GM12801 (cell line): ENCODE results near the gene AKR1A1.

Experiments
- TF ChIP-seq, protein P1 (sequence below): IDR thresholded peaks from one replicate; pipeline ENCODE4 v1.5.1; 2011; ENCODE audit warnings: control low read depth; ENCODE audit not compliant: insufficient read length; ENCODE audit errors: extremely low read depth

Gene AKR1A1

DNA sequence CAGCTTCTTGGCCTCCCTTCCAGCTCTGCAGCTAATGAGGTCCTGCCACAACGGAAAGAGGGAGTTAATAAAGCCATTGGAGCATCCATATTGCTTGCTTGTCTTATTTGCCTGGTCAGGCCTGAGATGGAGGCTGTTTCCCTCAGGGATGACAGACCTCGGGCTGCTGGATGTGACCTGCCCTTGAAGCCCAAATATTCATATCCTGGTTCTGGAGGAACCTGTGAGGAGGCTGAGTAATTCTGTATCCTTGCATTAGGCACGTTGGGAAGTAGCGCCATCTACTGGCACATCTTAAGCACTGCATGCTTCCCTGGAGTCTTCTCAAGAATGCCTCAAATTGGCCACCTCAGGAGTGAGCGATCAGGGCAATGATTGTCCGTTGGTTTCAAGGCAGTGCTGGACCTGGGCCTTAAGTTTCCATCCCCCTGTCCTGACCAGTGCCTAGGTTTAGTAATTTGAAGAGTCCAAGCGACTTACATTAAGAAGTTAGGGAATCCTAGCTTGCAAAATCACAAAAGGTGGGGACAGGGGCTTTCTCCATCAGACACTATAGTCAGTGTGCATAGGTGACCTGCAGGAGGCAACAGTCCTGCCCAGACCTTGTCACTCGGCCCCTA lies 19.4 kb downstream of the AKR1A1 start:
- TF ChIP-seq, protein P1, sequence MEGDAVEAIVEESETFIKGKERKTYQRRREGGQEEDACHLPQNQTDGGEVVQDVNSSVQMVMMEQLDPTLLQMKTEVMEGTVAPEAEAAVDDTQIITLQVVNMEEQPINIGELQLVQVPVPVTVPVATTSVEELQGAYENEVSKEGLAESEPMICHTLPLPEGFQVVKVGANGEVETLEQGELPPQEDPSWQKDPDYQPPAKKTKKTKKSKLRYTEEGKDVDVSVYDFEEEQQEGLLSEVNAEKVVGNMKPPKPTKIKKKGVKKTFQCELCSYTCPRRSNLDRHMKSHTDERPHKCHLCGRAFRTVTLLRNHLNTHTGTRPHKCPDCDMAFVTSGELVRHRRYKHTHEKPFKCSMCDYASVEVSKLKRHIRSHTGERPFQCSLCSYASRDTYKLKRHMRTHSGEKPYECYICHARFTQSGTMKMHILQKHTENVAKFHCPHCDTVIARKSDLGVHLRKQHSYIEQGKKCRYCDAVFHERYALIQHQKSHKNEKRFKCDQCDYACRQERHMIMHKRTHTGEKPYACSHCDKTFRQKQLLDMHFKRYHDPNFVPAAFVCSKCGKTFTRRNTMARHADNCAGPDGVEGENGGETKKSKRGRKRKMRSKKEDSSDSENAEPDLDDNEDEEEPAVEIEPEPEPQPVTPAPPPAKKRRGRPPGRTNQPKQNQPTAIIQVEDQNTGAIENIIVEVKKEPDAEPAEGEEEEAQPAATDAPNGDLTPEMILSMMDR: peak; percentile 99

DNA sequence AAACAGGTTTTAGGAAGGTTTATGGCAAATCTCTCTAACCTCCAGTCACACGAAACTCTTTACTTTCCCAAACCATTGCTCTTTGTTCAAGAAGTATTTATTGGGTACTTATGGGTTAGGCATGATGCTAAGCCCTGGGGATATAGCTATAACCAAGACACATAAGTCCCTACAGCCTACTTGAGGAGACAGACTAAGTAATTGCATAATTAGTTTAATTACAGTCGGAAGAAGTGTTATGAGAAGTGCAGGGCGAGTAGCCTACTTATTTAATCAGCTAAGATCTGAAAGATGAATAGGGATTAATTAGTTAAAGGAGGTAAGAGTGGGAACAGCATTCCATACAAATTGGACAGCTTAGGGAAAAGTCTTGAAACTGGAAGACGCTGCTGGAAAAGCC lies 20.0 kb downstream of the AKR1A1 start:
- TF ChIP-seq, protein P1: no peak

DNA sequence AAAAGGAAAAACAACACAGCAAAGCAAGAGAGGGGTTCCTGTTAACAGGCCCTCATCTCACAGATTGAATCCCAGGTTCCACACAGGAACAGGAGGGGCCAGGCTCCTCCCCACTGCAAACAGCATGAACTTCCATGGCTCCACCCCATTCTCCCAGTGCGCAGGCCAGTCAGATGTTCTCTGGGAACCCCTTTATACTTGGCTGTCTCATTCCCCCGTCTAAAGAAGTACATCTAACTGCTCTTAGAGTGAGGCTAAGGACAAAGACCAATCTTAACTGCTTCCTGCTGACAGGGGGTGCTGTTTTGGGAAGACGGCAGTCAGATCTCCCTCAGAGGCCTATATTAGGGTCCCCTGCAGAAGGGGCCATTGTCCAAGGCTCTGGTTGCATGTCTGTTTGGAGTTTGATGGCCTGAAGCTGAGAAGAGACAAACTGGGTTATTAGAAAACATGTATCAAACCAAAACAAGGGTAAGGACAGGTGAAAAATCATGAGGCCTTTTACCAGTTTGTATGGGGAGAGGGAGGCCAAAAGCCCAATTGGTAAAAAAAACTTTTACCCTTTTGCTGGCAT lies 22.7 kb downstream of the AKR1A1 start:
- TF ChIP-seq, protein P1: no peak

DNA sequence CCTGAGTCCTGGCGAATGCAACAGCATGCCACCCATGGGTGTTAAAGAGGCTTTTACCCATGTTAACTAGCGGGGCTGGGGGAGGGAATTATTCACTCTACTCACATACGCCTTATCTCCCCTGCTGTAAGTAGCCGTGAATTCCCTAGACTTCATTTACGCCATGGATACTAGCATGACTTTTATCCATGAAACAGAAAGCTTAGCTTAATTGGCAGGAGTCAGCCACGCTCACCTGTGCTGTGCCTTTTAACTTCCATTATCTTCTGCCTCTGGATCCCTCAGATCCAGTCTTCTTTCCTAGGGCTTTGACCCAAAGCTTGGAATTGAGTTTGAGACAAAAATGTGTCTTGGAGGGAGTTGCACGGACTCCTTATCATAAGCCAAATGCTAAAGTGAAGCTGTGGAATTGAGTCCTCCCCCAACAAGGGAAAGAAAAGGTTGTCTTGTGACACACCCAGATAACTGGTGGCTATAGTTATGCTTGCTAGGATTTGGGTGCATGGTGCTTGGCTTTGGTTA lies 23.5 kb downstream of the AKR1A1 start:
- TF ChIP-seq, protein P1: no peak

DNA sequence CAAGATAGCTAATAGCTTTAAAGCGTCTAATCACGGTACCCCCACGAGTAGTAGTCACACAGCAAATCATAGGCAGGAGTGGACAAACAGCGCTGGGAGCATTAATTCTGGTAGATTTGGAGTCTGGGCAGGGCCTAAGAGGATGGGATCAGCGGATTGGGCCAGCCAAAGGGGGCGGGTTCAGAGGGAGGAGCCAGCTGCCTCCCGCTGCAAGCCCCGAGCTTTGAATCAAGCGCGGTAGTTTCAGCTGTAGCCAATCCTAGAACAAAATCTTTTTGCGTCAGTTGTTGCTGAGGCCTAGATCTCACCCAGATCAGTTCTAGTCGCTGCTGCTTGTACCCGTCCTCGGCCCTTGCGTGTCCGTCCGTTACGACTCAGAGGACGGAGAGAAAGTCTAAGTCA lies 32.6 kb downstream of the AKR1A1 start:
- TF ChIP-seq, protein P1: no peak

DNA sequence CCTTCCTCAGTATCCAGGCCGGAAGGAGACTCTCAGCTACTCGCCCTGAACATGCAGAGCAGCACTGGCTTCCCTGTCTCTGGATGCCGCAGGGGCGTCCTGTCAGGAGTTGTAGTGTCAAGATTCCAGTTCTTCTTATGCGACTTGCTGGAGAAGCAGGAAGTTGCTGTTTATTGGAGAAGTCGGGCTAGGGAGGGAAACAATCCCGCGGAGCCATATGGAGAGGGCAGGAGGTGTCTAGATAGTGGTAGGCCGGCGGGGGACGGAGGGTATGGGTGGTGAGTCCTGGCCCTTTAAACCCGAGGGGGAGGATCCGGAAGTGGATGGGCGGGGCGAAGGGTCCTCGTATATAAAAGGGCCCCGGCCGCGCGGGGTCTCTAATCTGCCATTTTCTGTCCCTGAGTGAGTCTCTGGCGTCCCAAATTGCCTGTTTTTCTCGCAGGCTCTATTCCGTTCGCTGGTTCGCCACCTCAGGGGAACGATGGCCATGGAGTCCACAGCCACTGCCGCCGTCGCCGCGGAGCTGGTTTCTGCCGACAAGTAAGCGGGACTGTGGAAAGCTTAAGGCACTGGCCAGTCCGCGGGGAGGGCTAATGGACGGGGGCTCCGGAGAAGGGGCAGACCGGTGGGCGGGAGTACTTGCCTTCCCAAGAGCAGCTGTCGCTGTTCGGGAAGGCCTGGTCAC lies 33.2 kb downstream of the AKR1A1 start, which contains the start of gene NASP:
TSS of gene NASP (plus strand) at position 376 of the 685 bp plus-strand sequence. CDS start at position 482, 106 bp downstream.
- TF ChIP-seq, protein P1: no peak

DNA sequence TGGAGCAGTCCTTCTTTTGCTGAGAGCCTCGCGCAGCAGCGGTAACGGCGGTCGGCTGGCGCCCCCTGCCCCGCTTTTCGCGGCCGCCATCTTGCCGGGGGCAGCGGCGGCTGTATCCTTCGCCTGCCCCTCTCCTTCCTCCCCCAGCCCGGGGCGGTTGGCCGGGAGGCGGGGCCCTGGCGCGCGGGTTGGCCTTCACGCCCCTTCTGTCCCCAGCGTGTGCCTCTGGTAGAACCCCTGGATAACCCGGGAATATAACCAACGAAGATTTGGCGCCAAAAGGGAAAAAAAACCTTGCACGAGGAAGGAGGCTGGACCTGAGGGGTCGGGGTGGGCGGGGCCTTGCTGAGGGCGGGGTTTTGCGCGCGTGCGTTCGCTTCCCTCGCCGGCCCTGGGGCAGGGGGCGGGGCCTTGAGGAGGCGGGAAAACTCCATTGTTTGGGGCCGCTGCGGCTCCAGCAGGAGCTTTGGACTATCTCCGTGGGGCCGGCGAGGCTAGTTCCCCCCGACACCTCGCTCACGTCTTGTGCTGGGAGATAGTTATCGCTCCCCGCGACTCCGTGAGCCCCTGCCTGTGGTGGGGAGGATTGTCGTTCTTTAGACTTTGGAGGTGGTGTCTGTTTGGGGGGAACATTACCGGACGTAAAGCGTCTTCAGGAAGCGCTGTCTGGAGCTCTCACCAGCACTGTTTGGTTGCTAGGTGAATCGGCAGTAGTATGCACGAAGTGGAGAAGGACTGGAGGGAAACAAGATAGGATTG lies 33.9 kb downstream of the AKR1A1 start:
- TF ChIP-seq, protein P1: no peak
